Tongue (tissue), 2 donors: ENCODE results near the gene NFKBIL1. TPM values are rescaled to one million over a fixed set of nuclear protein-coding genes. Genes with fewer than 3 reads are reported as not detected.

Source experiments
- DNase-seq: peaks from one replicate; pipeline ENCODE4 v3.0.0-alpha.2; 2015
- total RNA-seq: library from RNA; depleted of rRNA; stranded (reverse); fragments of >200 nt; gene quantifications from one replicate; pipeline ENCODE4 v1.2.3, GENCODE V29; 2014

NFKBIL1 gene
- total RNA-seq, 1 donor from 2014 or later: 11.4 TPM

GRCh38 chr6:31567531-31568370, 20.3 kb downstream of the NFKBIL1 start:
- DNase-seq: no peak

DNA sequence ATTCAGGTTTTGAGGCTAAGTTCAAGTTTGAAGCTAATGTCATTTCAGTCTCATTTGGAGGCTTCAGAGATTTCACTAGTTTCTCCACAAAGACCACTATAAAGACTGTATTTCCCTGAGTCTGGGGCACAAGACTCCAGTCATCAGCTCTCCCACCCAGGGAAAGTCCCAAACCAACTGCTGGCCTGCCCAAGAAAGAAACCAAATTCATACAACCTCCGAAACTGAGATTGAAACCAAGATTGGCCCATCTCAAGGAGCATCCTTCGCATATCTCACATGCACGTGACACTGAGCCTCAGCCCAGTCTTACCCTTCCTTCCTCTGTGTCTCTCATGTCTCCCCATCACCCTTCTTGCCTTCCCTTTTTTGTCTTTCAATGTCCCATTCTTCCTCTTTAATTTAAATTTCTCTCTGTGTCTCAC, 21.1 kb downstream of the NFKBIL1 start:
- no peak for DNase-seq

GRCh38 chr6:31569861-31570536, 22.6 kb downstream of the NFKBIL1 start:
- DNase-seq: no peak

DNA sequence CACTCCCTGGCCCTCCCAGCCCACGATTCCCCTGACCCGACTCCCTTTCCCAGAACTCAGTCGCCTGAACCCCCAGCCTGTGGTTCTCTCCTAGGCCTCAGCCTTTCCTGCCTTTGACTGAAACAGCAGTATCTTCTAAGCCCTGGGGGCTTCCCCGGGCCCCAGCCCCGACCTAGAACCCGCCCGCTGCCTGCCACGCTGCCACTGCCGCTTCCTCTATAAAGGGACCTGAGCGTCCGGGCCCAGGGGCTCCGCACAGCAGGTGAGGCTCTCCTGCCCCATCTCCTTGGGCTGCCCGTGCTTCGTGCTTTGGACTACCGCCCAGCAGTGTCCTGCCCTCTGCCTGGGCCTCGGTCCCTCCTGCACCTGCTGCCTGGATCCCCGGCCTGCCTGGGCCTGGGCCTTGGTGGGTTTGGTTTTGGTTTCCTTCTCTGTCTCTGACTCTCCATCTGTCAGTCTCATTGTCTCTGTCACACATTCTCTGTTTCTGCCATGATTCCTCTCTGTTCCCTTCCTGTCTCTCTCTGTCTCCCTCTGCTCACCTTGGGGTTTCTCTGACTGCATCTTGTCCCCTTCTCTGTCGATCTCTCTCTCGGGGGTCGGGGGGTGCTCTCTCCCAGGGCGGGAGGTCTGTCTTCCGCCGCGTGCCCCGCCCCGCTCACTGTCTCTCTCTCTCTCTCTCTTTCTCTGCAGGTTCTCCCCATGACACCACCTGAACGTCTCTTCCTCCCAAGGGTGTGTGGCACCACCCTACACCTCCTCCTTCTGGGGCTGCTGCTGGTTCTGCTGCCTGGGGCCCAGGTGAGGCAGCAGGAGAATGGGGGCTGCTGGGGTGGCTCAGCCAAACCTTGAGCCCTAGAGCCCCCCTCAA, 24.9 kb downstream of the NFKBIL1 start, which contains the start of gene LTA:
Gene LTA (plus strand): TSS at position 249 of the 871 bp plus-strand sequence. CDS start 454 bp downstream, at position 703.
- no peak for DNase-seq

DNA sequence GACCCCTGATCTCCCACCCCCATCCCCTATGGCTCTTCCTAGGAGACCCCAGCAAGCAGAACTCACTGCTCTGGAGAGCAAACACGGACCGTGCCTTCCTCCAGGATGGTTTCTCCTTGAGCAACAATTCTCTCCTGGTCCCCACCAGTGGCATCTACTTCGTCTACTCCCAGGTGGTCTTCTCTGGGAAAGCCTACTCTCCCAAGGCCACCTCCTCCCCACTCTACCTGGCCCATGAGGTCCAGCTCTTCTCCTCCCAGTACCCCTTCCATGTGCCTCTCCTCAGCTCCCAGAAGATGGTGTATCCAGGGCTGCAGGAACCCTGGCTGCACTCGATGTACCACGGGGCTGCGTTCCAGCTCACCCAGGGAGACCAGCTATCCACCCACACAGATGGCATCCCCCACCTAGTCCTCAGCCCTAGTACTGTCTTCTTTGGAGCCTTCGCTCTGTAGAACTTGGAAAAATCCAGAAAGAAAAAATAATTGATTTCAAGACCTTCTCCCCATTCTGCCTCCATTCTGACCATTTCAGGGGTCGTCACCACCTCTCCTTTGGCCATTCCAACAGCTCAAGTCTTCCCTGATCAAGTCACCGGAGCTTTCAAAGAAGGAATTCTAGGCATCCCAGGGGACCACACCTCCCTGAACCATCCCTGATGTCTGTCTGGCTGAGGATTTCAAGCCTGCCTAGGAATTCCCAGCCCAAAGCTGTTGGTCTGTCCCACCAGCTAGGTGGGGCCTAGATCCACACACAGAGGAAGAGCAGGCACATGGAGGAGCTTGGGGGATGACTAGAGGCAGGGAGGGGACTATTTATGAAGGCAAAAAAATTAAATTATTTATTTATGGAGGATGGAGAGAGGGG, 26.1 kb downstream of the NFKBIL1 start:
- no peak for DNase-seq

DNA sequence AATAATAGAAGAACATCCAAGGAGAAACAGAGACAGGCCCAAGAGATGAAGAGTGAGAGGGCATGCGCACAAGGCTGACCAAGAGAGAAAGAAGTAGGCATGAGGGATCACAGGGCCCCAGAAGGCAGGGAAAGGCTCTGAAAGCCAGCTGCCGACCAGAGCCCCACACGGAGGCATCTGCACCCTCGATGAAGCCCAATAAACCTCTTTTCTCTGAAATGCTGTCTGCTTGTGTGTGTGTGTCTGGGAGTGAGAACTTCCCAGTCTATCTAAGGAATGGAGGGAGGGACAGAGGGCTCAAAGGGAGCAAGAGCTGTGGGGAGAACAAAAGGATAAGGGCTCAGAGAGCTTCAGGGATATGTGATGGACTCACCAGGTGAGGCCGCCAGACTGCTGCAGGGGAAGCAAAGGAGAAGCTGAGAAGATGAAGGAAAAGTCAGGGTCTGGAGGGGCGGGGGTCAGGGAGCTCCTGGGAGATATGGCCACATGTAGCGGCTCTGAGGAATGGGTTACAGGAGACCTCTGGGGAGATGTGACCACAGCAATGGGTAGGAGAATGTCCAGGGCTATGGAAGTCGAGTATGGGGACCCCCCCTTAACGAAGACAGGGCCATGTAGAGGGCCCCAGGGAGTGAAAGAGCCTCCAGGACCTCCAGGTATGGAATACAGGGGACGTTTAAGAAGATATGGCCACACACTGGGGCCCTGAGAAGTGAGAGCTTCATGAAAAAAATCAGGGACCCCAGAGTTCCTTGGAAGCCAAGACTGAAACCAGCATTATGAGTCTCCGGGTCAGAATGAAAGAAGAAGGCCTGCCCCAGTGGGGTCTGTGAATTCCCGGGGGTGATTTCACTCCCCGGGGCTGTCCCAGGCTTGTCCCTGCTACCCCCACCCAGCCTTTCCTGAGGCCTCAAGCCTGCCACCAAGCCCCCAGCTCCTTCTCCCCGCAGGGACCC, 27.0 kb downstream of the NFKBIL1 start:
- DNase-seq: no peak

DNA sequence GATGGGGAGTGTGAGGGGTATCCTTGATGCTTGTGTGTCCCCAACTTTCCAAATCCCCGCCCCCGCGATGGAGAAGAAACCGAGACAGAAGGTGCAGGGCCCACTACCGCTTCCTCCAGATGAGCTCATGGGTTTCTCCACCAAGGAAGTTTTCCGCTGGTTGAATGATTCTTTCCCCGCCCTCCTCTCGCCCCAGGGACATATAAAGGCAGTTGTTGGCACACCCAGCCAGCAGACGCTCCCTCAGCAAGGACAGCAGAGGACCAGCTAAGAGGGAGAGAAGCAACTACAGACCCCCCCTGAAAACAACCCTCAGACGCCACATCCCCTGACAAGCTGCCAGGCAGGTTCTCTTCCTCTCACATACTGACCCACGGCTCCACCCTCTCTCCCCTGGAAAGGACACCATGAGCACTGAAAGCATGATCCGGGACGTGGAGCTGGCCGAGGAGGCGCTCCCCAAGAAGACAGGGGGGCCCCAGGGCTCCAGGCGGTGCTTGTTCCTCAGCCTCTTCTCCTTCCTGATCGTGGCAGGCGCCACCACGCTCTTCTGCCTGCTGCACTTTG, 28.0 kb downstream of the NFKBIL1 start, which contains the start of gene TNF:
Gene TNF (plus strand): TSS at position 231 of the 567 bp plus-strand sequence. CDS start 177 bp downstream, at position 408.
- DNase-seq: peak; percentile 28

DNA sequence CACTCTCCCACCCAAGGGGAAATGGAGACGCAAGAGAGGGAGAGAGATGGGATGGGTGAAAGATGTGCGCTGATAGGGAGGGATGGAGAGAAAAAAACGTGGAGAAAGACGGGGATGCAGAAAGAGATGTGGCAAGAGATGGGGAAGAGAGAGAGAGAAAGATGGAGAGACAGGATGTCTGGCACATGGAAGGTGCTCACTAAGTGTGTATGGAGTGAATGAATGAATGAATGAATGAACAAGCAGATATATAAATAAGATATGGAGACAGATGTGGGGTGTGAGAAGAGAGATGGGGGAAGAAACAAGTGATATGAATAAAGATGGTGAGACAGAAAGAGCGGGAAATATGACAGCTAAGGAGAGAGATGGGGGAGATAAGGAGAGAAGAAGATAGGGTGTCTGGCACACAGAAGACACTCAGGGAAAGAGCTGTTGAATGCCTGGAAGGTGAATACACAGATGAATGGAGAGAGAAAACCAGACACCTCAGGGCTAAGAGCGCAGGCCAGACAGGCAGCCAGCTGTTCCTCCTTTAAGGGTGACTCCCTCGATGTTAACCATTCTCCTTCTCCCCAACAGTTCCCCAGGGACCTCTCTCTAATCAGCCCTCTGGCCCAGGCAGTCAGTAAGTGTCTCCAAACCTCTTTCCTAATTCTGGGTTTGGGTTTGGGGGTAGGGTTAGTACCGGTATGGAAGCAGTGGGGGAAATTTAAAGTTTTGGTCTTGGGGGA, 28.7 kb downstream of the NFKBIL1 start:
- no peak for DNase-seq

GRCh38 chr6:31576897-31577578, 29.6 kb downstream of the NFKBIL1 start:
- no peak for DNase-seq

GRCh38 chr6:31577579-31577966, 30.2 kb downstream of the NFKBIL1 start:
- DNase-seq: no peak

DNA sequence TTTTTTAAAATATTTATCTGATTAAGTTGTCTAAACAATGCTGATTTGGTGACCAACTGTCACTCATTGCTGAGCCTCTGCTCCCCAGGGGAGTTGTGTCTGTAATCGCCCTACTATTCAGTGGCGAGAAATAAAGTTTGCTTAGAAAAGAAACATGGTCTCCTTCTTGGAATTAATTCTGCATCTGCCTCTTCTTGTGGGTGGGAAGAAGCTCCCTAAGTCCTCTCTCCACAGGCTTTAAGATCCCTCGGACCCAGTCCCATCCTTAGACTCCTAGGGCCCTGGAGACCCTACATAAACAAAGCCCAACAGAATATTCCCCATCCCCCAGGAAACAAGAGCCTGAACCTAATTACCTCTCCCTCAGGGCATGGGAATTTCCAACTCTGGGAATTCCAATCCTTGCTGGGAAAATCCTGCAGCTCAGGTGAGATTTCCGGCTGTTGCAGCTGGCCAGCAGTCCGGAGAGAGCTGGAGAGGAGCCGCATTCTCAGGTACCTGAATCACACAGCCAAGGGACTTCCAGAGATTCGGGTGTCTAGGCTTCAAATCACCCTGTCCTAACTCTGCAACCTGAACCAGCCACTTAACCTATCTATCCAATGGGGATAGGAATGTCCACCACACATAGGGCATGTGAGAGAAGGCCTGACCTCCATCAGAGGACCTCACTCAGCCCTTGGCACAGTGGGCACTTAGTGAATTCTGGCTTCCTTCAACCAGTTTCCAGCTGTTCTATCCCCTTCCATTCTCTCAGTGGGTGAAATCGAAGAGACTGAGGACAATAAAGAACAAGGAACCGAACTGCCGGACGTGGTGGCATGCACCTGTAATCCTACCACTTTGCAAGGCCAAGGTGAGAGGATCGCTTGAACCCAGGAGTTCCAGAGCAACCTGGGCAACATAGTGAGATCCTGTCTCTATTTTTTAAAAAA, 31.0 kb downstream of the NFKBIL1 start:
- no peak for DNase-seq

- no peak for DNase-seq
Measured at GRCh38 chr6:31579119-31579505, 31.7 kb downstream of the NFKBIL1 start.

GRCh38 chr6:31579546-31580437, 32.4 kb downstream of the NFKBIL1 start:
- DNase-seq: no peak

DNA sequence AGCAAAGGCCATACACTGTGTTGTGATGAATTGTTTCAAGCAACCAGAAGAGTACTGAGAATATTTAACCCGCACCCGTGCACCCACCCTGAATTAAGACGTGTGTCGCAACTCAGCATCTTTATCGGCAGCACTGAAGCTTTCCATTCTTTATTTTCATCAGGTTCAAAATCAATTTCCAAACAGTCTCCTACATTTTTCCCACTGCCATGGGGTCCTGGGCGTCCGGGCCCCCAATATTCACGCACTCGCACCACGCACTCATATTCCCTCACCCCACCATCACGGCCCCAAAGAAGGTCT, 33.0 kb downstream of the NFKBIL1 start:
- no peak for DNase-seq

DNA sequence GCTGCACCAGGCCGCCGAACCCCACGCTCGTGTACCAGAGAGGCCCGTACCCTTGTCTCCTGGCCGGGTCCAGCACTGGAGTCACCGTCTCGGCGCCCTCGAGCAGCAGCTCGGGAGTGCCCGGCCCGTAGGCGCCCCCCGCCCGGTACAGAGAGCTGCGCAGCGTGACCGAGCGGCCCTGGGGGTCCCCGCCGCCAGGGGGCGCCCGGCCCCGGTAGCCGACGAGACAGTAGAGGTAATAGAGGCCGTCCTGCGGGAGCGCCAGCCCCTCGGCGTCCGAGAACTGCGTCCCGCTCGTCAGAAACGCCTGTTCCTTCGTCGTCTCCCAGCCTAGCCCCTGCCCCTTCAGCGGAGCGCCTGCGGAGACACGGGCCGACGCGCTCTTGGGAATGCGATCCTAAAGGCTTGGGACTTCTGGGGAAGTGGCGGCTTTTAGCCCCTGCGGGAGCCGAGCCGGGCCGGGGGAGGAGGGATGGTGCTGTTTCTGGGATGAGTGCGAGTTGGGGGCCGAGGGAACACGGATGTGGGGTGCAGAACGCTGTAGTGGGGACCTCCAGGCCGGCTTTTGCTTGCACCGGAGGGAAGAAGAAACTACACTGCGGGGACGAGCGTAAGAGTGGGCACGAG, 33.5 kb downstream of the NFKBIL1 start:
- peak; percentile 91 for DNase-seq
